Measurements from ENCODE around the gene PABPN1.
A peak's percentile ranks its signal among the peaks of the same experiment; 100 is the strongest.

The PABPN1 gene

DNA sequence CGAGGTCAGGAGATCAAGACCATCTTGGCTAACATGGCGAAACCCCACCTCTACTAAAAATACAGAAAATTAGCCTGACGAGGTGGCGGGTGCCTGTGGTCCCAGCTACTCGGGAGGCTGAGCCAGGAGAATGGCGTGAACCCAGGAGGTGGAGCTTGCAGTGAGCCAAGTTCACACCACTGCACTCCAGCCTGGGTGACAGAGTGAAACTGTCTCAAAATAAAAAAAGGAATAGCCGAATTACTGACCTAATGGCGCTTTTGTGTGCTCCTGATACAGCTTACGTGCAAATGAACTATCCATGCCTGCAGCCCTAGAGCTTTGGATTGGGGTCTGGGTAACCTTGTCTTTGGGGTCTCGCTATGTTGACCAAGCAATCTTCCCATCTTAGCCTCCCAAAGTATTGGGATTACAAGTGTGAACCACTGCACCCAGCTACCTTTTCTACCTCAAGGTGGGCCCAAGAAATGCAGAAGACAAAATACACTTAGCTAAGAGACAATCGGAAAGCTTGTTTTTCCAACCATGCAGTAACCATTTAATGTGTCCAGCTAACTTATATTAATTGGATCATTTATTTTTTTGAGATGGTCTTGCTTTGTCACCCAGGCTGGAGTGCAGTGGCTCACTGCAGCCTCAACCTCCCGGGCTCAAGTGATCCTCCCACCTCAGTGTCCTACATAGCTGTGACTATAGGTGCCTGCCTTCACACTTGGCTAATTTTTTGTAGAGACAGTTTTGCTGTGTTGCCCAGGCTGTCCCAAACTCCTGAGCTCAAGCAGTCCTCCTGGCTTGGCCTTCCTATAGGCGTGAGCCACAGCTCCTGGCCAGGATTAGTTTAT is 5.5 kb downstream of the PABPN1 start:
- no peak for DNase-seq (ENCODE audit: low read depth in 2 of 2)

DNA sequence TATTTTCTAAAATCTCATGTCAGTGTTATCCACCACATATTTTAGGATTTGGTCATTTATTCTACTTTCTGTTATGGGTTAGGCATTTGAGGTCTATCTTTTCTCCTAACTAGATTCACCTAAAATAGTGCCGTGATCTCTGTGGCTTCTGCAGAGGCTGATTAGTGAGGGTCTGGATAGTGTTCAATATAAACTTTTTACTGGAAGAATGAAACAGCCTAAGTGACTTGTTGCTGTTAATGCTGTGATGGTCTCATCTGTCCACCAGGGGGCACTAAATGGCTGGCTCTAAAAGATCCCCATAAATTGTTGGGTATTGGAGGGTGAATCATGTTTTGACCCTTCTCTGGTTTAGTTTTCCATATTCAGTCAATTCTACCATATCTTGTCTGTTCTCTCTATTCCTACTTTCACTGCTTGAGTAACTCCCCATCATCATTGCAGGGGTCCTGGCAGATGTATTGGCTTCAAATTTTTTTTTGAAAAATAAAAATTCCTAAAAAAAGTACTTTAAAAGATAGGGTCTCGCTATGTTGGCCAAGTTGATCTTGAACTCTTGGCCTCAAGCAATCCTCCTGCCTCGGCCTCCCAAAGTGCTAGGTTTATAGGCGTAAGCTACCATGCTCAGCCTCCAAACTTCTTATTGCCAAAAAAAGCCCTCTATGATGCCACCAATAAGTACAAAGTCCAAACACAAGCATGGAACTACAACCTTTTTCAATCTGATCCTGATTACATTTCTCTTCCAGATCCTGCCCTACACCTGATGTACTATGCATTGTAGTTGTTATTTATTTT is 6.9 kb downstream of the PABPN1 start:
- peak; percentile 34 to 57 for DNase-seq (ENCODE audit: low read depth in 2 of 2)

DNA sequence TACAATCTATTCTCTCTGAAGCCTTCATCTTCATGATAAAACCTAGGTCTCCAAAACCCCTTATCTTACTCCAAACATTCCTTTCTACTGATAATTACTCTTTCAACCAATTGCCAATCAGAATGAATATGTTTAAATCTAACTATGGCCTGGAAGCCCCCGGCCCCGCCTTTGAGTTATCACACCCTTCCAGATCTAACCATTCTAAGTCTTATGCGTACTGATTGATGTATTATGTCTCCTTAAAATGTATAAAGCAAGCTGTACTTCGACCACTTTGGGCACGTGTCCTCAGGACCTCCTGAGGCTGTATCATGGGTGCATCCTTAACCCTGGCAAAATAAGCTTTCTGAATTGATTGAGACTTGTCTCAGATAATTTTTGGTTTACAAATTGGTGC is 14.4 kb downstream of the PABPN1 start:
- DNase-seq (ENCODE audit: low read depth in 2 of 2), result no peak

DNA sequence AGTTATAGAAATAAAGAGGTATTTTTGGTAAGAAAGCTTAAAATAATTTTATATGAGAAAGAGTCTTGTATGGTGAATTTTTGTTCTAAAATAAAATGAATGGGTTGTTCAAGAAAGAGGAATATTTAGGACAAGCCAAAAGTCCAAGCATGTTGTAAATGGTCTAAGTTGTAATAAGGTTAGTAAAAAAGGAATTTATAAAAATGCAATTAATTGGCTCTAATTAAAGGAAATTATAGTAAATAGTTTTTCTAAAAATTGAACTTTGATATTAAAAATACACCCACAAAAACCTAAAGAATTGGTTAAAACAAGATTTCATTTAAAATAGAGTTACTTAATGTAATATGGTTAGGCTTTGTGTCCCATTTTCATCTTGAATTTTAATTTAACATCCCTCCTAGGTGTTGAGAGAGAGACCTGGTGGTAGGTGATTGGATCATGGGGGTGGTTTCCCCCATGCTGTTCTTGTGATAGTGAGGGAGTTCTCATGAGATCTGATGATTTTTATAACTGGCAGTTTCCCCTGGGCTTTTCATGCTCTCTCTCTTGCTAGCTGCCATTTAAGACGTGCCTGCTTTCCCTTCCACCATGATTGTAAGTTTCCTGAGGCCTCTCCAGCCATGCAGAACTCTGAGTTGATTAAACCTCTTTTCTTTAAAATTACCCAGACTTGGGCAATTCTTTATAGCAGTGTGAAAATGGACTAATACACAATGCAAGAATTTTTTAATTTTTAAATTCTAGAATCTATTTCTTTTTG is 18.4 kb downstream of the PABPN1 start:
- no peak for DNase-seq (ENCODE audit: low read depth in 2 of 2)

DNA sequence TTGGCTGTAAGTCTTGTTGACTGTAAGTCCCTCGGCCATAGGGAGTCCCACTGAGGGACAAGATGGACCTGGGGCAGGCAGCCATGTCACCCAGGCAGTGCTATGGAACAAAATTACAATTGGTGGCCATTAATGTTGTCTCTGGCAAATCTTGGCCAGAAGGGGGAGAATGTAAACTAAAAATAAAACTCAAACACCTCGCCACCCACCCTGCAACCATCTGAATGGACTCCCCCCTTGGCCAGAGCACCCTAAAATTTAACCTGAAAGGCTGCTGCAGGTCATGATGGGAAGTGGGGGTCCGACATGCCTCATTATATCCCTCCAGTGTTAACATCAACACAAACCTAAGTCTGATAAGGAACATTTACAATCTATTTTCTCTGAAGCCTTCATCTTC is 23.2 kb downstream of the PABPN1 start:
- no peak for DNase-seq (ENCODE audit: low read depth in 2 of 2)

DNA sequence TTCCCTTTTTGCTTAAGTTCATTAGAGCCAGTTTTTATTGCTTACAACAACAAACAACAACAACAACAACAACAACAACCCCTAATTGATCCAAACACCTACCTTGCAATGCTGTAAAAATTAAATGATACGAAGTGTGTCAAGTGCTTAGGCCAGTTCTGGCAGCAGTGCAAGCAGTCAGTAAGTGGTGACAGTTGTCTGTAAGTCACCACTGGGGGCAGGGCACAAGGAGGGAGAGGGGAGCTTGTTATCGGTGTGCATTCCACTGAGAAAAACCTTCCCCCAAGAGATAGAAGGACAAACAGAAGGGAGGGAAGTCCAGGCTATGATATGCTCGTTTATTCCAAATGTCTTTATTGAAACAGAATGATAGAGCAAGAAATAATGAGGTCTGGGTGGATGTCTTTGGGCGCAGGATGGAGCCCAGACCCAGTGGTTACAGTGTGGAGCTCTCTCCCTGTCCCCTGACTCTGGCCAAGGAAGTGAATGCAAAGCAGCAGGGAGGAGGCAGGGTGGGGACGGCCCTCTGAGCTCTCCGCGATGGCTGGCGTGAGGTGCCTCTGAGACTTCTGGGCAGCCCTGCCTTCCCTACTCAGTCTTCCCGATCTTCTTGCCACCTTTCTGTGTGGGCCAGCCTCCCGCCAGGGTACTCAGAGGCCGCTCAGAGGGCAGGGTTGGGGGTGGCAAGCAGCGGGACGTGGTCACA is 24.9 kb downstream of the PABPN1 start:
- DNase-seq (ENCODE audit: low read depth in 2 of 2), result no peak

DNA sequence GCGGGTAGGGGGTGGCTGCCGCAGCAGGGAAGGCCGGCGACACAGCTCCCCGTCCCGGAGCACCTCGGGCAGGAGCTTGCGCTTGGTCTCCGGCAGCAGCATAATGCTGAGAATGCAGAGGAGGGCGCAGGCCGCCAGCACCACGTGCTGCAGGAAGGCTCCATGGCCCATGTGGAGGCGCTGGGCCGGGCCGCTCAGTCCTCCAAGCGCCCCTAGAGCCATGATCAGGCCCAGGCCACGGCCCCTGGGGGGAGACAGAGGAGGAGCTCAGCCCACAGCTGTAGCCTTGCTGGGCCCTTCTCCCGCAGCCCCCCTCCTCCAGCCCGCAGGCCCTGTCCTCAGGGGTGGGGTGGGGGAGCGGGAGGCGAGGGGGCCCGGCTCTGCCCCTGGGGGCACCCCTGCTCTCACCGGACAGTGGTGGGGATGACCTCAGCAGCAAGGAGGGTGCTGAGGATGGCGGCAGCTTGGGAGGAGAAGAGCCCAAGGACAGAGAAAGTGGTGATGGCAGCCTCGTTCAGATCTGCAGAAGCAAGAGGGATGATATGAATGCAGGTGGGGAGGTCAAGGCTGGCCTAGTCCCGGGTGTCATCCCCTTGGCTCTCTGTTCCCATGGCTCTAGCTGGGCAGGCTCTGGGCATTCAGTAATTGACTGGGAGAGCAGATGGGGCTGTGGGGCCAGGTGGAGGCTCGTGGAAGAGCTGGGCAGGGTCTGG is 25.6 kb downstream of the PABPN1 start:
- DNase-seq (ENCODE audit: low read depth in 2 of 2), result no peak

DNA sequence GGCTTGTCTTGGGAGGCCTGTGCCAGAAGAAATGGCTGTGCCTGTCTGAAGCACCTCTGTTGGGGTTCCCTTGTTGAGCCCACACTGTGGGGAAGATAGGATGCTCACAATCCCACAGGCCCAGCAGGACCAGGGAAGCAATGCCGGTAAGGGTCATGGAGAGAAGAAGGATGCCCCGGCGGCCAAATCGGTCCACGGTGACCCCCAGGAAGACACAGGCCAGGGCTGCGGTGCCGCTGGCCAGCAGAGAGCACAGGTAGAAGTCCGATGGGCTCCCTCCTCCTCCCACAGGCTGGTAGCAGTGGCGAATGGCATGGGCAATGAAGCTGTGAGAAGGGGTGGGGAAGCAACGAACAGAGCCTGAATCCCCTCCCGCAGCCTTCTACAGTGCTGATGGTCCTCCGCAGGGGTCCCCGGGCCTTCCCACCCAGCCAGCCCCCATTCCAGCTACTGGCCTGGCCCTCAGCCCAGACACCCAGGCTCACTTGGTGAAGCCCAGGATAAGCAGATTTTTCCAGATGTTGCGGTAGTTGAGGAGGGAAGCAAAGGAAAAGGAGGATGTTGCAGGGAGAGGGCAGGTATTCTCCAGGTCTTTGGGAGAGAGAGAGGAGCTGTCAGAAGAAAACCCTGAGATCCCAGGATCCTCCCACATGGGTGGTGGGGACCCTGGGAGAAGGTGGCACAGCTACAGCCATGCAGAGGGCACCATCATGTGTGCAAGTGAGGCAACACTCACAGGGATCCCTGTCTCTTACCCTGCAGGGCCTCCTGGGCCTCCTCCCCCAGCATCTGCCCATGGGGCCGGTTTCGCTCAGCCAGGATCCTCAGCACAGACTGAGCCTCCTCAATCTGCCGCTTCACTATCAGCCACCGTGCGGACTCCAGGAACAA is 26.4 kb downstream of the PABPN1 start:
- DNase-seq (ENCODE audit: low read depth in 2 of 2), result no peak

DNA sequence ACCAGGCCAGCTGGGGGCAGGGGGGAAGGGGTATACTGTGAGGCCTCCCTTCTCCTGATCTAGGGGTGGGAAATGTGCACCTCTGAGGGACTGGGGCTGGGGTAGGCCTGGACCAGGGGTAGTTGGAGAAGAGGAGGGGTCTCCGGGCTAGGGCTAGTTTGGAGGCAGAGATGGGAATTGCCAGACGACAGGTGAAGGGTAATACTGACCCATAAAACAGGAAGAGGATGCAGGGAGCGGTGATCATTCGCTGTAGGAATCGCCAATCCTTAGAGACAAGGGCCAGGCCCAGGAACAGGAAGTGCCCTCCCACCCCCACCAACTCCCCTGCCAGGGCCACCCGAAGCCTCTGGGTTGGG is 27.0 kb downstream of the PABPN1 start:
- DNase-seq (ENCODE audit: low read depth in 2 of 2), result no peak

DNA sequence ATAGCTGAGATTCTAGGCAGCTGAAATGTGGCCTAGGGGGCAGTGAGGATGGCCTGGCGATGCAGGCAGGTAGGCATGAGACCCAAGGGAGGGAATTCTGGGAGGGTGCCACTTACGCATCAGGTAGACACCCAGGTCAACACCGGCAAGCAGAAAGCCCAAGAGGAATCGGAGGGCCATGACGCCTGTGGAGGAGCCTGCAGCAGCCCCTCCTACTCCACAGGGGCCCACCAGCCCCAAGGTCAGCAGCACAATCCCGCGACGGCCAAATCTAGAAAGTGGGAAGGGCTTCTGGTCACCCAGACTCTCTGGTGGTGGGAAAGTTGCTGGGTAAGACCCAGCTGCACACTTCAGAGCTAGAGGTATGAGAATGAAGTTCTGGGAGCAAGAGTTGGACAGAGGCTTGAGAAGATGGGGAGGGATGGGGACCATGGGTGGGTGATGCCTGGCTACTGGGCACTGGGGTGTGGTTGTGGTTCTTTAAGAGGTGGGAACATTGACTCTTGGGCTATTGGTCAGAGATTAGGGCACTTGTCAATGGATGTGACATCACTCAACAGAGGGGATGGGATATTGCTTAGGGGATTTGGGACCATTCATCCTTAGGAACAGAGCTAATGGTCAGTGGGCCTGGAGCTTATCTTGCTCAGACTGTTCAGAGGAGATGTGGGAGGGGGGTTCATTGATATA is 28.0 kb downstream of the PABPN1 start:
- no peak for DNase-seq (ENCODE audit: low read depth in 2 of 2)

DNA sequence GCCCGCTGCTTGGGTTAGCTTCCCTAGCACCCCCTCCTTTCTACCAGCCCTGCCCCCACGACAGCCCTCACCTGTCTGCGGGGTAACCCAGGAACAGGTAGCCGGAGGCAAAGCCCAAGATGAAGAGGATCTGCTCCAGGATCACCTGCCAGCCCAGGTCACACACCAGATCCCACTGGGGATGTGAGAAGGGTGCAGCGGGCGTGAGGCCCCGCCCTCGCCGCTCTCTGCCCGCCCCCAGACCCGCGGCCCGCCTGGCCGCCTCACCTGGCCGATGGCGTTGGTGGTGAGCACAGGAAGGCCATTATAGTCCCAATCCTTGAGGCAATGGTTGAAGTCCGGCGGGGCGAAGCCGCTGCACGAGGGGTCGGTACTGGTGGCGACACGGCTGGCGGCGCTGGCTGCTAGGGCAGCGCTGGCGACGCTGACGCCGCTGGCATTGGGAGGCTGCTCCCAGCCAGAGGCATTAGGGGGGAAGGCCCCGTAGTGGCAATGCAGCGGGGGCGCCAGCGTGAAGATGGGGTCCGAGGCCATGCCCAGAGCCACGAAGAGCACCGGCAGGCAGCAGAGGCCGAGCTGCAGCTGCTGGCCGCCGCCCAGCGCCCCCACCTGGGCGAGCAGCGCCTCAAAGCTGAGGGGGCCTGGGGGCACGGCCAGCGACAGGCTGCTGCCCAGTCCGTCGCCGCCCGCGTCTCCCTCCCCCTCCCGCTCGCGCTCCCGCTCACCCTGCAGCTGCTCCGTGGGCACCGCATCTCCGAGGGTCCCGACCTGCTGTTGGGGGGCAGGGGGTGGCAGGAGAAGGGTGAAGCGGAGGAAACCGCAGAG is 30.6 kb downstream of the PABPN1 start:
- DNase-seq (ENCODE audit: low read depth in 2 of 2), result no peak

DNA sequence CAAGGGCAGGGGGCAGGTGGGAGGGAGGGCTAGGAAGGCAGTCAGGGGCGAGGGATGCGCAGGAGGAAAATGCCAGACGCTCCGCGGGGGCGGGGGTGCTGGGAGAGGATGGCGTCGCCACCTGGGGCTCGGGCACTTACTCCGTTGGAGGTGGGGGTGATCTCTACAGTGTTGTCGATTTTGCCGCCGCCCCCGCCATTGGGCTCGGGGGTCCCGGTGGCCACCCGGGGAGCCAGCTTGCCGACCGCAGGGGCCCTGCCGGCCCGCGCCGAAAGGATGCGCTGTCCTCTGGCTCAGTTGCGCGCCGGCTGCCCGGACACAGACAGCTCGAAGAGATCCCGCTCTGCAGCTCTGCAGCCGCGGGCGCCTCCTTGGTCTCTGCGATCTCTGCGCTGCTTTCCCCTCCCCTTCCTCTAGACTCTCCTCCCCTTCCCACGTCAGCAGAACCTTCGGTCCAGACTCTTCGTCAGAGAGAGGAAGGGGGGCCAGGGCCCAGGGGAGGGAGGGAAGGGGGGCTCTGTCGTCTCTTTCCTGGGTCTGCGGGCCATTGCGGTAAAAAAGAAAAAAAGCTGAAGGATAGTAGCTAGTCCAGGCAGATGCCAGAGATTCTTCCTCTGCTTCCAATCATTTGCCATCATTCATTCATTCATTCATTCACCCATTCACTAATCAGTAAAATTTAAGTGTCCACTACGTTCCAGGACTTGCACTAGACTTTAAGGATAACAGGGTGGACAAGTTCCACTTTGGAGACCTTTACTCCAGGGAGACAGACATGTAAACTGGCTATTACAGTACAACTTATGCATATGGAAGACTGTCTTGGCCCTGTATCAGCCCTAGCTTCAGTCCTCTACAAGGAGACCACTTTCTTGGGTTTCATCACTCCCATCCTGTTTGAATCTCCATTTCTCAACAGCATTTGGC is 31.5 kb downstream of the PABPN1 start, which contains the start of gene SLC22A17:
Gene SLC22A17, minus strand, starts transcription at position 382 of the 927 bp plus-strand sequence.
- DNase-seq (ENCODE audit: low read depth in 2 of 2), result peak; percentile 39 to 46

DNA sequence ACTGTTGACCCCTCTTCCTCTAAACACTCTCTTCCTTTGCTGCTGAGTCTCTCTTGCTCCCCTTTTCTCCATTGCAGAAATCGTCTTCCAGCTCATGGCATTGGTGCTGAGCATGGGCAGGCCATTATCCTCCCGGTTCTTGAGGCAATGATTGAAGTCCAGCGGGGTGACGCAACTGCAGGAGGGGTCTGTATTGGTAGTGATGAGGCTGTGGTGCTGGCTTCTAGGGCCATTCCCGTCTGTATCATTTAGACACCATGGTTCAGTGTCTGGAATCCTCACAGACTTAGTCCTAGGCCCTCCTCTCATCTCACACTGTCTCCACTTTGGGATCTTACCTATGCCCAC is 32.1 kb downstream of the PABPN1 start:
- DNase-seq (ENCODE audit: low read depth in 2 of 2), result no peak

DNA sequence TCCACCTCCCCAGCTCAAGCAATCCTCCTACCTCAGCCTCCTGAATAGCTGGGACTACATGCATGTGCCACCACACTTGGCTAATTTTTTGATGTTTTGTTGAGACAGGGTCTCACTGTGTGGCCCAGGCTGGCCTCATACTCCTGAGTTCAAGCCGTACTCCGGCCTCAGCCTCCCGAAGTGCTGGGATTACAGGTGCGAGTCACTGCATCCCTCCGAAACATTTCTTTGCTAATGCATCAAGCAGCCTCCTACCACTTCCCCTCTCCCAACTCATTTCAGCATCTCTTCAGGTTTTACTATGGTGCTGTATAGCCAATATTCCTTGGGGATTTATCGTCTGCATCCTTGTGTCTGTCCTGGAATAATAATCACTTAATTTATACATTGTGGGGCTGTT is 33.7 kb downstream of the PABPN1 start:
- DNase-seq (ENCODE audit: low read depth in 2 of 2), result no peak

DNA sequence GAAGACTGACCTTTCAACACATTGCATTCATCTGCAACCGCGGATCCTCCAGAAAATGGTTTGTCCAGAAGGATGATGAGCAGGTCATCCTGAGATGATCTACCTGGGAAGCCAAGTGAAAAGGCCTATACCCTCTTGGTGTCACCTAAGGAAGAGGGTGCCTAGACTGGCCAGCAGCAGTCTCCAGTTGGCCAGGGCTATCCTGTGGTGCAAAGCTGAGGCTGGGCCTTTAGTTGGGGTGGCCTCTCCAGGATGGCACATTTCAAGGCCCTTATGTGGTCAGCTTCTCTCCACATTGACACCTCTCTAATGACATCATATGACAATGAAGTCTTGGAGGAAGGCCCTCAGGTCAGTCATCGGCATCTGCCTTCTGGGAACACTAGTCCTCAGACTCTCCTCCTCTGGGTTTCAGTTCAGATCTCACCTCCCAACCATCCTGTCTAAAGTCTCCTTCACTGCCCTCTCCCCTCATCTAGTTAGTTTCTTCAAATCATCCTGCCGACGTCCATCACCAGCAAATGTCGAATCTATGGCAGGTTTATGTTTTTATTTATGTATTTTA is 34.7 kb downstream of the PABPN1 start:
- DNase-seq (ENCODE audit: low read depth in 2 of 2), result no peak

DNA sequence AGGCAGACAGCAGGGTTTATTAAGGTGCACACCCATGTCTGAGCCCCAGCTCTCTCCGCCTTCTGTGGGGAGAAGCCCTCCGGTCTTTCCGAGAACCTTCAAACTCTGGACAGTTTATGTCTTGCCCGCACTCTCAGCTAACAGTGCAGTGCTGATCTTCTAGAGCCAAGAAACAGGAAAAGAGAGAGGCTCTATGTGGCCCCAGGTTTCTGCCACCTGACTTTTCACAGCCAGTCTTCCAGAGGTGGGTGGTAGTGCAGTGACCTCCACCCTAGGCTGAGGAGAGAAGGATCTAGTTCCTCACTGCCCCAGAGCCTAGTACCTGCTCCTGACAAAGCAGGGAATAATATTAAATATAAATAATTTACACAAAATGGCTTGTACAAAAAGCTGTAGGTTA is 35.4 kb downstream of the PABPN1 start:
- no peak for DNase-seq (ENCODE audit: low read depth in 2 of 2)

DNA sequence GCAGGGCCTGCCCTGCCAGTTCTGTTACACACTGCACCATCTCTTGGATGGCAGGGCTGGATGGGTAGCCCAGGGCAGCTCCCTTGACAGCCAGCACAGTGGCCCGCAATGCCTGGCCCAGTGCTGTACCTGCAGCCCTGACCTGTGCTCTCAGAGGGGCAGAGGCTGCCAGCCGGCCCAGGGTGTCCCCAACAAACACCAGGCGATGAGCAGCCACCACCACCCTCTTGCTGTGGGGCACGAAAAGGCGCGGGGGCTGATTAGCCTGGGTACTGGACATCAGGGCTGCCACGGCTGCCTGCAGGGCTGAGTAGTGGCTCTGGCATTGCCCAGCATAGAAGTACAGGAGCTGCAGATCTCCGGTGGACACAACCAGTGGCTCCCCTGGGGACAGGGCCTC is 36.0 kb downstream of the PABPN1 start:
- DNase-seq (ENCODE audit: low read depth in 2 of 2), result no peak

Measured in stimulated activated CD4-positive, alpha-beta T cell treated with anti-CD3 and anti-CD28 coated beads, Interleukin-4, amount 100 ng/mL, for 48 hours (primary cell).